GM18907 (cell line): Measurements from ENCODE around the gene DNLZ.

Experiments
- ATAC-seq: cut with Tn5 transposase; IDR thresholded peaks from one replicate; pipeline ENCODE4 v1.9.1; 2021; ENCODE audit warnings: mild to moderate bottlenecking, moderate library complexity; ENCODE audit not compliant: unreplicated experiment

Gene DNLZ

GRCh38 chr9:136345281-136346156 lies 18.0 kb downstream of the DNLZ start:
- no peak for ATAC-seq

- no peak for ATAC-seq
These were observed 18.8 kb downstream of the DNLZ start for GRCh38 chr9:136344544-136345280.

- no peak for ATAC-seq
These were observed 19.7 kb downstream of the DNLZ start for GRCh38 chr9:136343884-136344269.

GRCh38 chr9:136343121-136343883 lies 20.2 kb downstream of the DNLZ start:
- no peak for ATAC-seq

- ATAC-seq: no peak
These were observed 21.1 kb downstream of the DNLZ start for GRCh38 chr9:136342181-136343120.

GRCh38 chr9:136341769-136342168 lies 21.8 kb downstream of the DNLZ start:
- no peak for ATAC-seq

- ATAC-seq: no peak
These were observed 22.4 kb downstream of the DNLZ start for GRCh38 chr9:136341042-136341655.

GRCh38 chr9:136340356-136341041 lies 23.0 kb downstream of the DNLZ start:
- no peak for ATAC-seq

GRCh38 chr9:136339958-136340310 lies 23.6 kb downstream of the DNLZ start:
- ATAC-seq: no peak

GRCh38 chr9:136339173-136339957 lies 24.2 kb downstream of the DNLZ start:
- ATAC-seq: no peak

- no peak for ATAC-seq
These were observed 25.0 kb downstream of the DNLZ start for GRCh38 chr9:136338511-136338910.

- no peak for ATAC-seq
These were observed 25.8 kb downstream of the DNLZ start for GRCh38 chr9:136337416-136338395.

GRCh38 chr9:136336881-136337280 lies 26.7 kb downstream of the DNLZ start:
- no peak for ATAC-seq

GRCh38 chr9:136336156-136336870 lies 27.2 kb downstream of the DNLZ start:
- no peak for ATAC-seq

- no peak for ATAC-seq
These were observed 28.0 kb downstream of the DNLZ start for GRCh38 chr9:136335296-136336155.

GRCh38 chr9:136334541-136334940 lies 29.0 kb downstream of the DNLZ start:
- ATAC-seq: no peak
